ENCODE results near the gene PCGF2.

GRCh38 chr17:38697061-38697820 lies 50.9 kb downstream of the PCGF2 start:
- no peak for TF ChIP-seq CTCF (IDR thresholded peaks at IDR 0.05)
- TF ChIP-seq POLR2A (IDR thresholded peaks at IDR 0.05) = no peak
